ENCODE results near the gene C12orf56. TPM values are rescaled to one million over a fixed set of nuclear protein-coding genes. Genes with fewer than 3 reads are reported as not detected.

Gene C12orf56
- total and polyA plus RNA-seq, 2 donors (not counting 3 experiments of a cell fraction or from before 2014, with no cell fraction given): 0.06 TPM; not detected in 1

GRCh38 chr12:64240781-64241180 lies 149.8 kb downstream of the C12orf56 start:
- H3K79me2 ChIP-seq (ENCODE audit: control insufficient read depth, insufficient read depth, low read length): no peaks in the 10 kb centered on the region
- H3K9ac ChIP-seq (replicated peaks; ENCODE audit: extremely low read depth, insufficient read depth, low read length): no peak overlapping the region
- no peak for FAIRE-seq
- no peaks in the 10 kb centered on the region for H4K20me1 ChIP-seq (replicated peaks; ENCODE audit: control insufficient read depth, extremely low read depth, insufficient read depth, low read length)
- intact Hi-C loops (cut with micrococcal nuclease): no loop called here
- H3K4me1 ChIP-seq (ENCODE audit: control insufficient read depth, extremely low read depth, insufficient read depth, low read length): no peaks in the 10 kb centered on the region
- no peak overlapping the region for H3K27ac ChIP-seq (ENCODE audit: insufficient read depth, low read depth, low read length)
- POLR2A ChIA-PET: no interaction called here
- no peaks in the 10 kb centered on the region for H3K36me3 ChIP-seq (ENCODE audit: control insufficient read depth in 2 of 2, extremely low read depth in 1 of 2, insufficient read depth in 2 of 2, low read length in 2 of 2)
- no TSS peak for BruUV-seq (replicated peaks)
- H3K4me2 ChIP-seq (ENCODE audit: insufficient read depth, low read length): no peak overlapping the region
- H2AFZ ChIP-seq (ENCODE audit: low read depth, low read length): no peak overlapping the region
- DNase-seq (ENCODE audit: low read depth, low spot score): no peak
- no peaks in the 10 kb centered on the region for H3K9me3 ChIP-seq (replicated peaks; ENCODE audit: control insufficient read depth, insufficient read depth, low read length)
- no peaks in the 10 kb centered on the region for H3K9me1 ChIP-seq (replicated peaks; ENCODE audit: control insufficient read depth, extremely low read depth, insufficient read depth, low read length)
- H3K4me3 ChIP-seq (replicated peaks in 1 of 3; ENCODE audit: insufficient read depth in 1 of 3, low read depth in 1 of 3, low read length in 3 of 3): no peak overlapping the region
- CTCF ChIA-PET: interaction anchor here (0.7 to 1.3 kb wide), 2 partner anchors 10 to 405 kb away, joined by 3 read pairs; no protein-coding TSS in a partner anchor
- TF ChIP-seq POLR2A (IDR thresholded peaks at IDR 0.05; ENCODE audit: low read depth, low read length) (no peak), MYC (IDR thresholded peaks at IDR 0.05; ENCODE audit: low read depth, low read length) (no peak), MAX (IDR thresholded peaks at IDR 0.05; ENCODE audit: insufficient read depth, insufficient read length) (no peak), POLR2AphosphoS5 (IDR thresholded peaks at IDR 0.05; ENCODE audit: insufficient read depth, low read depth, low read length) (no peak), FOS (IDR thresholded peaks at IDR 0.05; ENCODE audit: borderline replicate concordance, insufficient read depth, low read length) (no peak), EZH2 (IDR thresholded peaks at IDR 0.05; ENCODE audit: borderline replicate concordance, low read depth, low read length, severe bottlenecking) (no peak), JUN (IDR thresholded peaks at IDR 0.05; ENCODE audit: borderline replicate concordance, insufficient read depth, insufficient read length, low read depth) (no peak), CTCF (IDR thresholded peaks at IDR 0.05; ENCODE audit: extremely low read depth in 1 of 2, insufficient read depth in 1 of 2, low read depth in 1 of 2, low read length in 2 of 2) (no peak), GATA2 (IDR thresholded peaks at IDR 0.05; ENCODE audit: insufficient read depth, insufficient read length, low read depth, low read length) (no peak)
- no peaks in the 10 kb centered on the region for H3K27me3 ChIP-seq (ENCODE audit: control insufficient read depth in 2 of 2, insufficient read depth in 2 of 2, low read length in 2 of 2)
- dilution Hi-C loops (cut with MboI; ENCODE audit: extremely low pct_ligation_motif_present, low sequenced_read_pairs): no loop called here
